AML-193 (cell line): ENCODE results near the gene PDZD4.

Source experiments
- DNase-seq, 2 experiments: peaks; one replicate each; lab custom pipeline; 2025; lab: John Stamatoyannopoulos, UW

Gene PDZD4, protein sequence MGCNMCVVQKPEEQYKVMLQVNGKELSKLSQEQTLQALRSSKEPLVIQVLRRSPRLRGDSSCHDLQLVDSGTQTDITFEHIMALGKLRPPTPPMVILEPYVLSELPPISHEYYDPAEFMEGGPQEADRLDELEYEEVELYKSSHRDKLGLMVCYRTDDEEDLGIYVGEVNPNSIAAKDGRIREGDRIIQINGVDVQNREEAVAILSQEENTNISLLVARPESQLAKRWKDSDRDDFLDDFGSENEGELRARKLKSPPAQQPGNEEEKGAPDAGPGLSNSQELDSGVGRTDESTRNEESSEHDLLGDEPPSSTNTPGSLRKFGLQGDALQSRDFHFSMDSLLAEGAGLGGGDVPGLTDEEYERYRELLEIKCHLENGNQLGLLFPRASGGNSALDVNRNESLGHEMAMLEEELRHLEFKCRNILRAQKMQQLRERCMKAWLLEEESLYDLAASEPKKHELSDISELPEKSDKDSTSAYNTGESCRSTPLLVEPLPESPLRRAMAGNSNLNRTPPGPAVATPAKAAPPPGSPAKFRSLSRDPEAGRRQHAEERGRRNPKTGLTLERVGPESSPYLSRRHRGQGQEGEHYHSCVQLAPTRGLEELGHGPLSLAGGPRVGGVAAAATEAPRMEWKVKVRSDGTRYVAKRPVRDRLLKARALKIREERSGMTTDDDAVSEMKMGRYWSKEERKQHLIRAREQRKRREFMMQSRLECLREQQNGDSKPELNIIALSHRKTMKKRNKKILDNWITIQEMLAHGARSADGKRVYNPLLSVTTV

GRCh38 chrX:153829799-153830639, at the start of gene PDZD4:
TSS of gene PDZD4 (minus strand) at chrX:153830544. CDS start at chrX:153830298, 246 bp downstream.
- no peak for DNase-seq

GRCh38 chrX:153879741-153880439, 49.5 kb upstream of the PDZD4 start:
- no peak for DNase-seq

- no peak for DNase-seq
These were observed 48.8 kb upstream of the PDZD4 start for GRCh38 chrX:153878969-153879653.

GRCh38 chrX:153878345-153878744, 48.0 kb upstream of the PDZD4 start:
- DNase-seq: no peak

DNA sequence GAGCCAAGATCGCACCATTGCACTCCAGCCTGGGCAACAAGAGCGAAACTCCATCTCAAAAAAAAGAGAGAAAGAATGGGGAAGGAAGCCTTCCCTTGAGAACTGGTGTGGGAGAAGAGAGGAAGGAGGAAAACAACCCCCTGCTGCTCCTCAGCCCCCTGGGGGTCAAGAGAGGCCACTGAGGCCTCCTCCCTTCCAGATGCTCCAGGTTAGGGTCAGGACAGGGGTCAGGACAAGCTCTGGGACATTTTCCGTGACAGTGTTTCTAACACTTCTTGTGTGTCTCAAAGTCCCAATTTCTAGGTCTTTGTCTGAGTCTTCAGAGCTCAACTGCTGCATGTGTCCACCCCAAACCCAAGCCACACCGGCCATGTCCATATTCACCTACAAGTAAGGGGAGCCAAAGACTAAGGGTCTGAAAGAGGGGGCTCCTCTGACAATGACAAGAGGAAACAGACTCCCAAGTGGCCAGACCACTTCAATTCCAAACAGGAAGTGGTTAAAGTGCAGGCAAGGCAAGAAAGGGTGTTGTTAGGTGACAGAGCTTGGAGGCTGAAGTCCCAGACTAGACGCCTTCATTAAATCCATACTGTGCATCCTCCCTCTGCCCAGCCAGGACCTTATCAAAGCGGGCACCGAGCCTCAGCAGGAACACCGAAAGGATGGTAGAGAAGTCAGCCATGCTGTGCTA, 47.4 kb upstream of the PDZD4 start:
- no peak for DNase-seq

GRCh38 chrX:153876112-153876491, 45.8 kb upstream of the PDZD4 start:
- DNase-seq: no peak

DNA sequence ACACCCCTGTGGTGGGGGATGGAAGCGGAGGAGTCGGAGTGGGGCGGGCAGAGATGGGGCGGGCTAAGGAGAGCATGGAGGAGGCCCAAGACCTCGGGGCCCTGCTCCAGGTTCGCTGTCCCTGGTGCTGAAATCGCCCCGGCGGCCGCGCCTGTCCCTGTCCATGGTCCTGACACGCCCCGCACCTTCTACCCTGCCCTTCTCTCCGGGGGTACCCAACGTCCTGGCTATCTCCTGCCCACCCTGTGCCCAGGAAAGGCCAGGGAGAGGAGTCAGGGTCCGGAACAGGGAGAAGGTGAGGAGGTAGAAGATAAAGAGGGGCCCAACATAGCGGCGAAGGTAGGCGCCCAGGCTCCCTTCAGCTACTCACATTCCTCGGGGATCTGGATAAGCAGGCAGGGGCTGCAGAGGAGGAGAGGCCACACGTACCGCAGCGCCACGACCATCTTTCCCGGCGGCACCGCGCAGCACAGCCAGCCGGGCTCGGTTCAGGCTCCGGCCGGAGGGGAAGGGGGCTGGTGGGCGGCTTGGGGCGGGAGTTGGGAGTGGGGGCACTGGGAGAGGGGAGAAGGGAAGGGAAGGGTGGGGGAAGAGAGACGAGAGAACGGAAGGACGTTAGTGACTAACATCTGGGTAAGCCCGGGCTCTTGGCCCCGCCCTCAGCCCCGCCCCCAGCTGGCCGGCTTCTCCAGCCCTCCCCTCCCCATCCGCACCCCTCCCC, 45.2 kb upstream of the PDZD4 start:
- DNase-seq: peak; percentile 1 to 4

DNA sequence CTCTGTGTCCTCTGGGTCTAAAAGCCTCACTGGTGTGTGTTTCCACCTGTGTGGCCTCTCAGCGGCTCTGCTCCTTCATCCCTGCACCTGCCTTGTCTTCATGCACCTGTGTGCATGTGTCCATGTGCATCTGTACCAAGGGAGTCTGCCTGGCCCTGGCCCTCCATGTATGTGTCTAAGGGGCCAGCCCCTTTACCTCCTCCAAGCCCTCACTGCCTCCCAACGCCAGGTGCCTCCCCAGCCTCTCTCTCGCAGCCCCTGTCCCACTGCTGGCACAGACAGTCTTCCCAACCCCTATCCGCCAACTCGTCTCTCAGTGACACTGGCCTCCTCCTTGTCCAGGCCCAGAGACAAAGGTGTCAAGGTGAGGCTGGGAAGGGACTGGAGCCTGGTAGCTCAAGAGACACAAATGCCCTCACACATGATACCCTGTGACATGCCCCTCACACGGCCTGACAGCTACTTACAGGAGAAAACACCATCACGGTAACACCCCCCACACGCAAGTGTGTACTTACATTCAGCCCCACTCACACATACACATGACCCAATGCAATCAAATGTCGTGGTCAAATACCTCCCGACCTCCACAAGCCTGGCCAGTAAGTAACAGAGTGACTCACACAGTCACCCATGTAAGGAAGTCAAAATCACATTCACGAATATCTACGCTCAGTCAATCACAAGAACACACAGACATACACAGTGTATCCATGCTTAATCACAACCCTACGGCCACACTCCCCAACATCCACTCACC, 44.2 kb upstream of the PDZD4 start:
- DNase-seq: no peak

DNA sequence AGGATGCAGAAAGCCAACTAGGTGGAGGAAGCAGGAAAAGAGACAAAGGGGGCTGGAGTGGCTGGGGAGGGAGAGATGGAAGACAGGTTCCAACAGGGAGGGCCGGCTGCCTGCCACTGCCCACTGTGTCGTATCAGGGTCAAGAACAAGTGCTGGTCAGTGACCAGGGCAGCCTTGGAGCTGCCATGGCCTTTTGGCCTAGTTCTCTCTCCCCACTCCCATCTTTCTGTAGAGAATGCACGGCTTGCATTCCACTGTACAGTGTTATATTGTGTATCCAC, 43.7 kb upstream of the PDZD4 start:
- no peak for DNase-seq

DNA sequence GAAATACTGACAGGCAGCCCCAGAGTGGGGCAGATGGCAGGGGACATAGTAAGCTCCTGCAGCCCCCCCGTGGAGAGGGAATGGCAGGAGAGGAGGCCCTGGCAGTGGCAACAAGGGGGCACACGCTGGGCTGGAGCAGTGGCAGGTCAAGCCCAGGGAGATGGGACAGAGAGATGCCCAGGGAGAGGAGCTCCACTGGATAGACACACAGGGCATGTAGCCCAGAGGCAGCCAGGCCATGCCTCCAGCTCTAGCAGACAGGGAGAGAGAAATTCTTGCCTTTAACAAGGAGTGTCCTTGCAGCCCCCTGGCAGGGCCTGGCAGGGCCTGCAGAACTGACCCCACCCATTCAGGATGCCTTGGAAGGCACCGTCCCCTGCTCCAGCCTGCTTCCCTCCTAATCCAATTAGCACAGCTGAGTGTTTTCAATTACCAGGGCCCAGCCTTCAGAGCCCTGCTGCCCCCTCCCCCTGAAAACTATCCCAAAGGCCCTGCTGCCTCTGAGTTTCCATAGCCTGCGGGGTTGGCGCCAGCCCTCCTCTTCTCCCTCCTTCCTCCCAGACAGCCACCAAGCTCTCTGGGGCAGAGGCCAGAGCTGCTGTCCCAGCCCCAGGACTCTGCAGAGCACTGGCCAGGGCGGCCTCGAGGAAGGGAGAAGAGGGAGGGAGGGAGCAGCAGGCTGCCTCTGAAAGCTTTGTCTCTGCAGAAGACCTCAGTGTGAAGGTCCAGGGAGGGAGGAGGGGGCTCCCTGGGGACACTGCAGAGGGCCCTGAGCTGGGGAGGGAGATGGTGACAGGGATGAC, 43.1 kb upstream of the PDZD4 start:
- no peak for DNase-seq

GRCh38 chrX:153871946-153872878, 41.9 kb upstream of the PDZD4 start:
- DNase-seq: no peak

- DNase-seq: no peak
These were observed 41.1 kb upstream of the PDZD4 start for GRCh38 chrX:153871451-153871850.

DNA sequence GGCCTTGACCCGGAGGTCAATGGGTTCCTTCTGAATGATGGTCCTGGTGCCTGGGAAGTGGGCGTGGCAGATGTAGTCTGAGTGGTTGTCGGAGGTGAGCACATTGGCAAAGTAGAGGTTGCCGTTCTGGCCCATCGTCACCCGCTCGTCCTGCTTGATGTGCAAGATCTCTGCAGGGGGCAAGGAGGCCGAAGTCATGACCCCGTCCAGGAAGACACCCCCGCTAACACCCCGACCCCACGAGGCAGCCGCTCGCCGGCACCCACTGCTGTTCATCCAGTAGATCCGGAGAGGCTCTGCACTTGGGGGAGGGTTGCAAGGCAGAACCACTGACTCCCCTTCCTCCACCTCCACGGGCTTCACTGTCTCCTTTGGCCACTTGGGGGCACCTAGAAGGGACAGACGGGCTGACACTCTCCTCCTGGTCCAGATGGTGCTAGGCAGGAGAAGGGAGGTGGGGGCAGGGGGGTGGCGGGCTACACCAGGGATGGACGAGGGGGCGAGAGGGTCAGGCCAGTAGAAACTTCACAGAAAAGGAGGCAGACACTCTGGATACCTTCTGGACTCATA, 40.5 kb upstream of the PDZD4 start:
- DNase-seq: no peak

- DNase-seq: no peak
These were observed 39.9 kb upstream of the PDZD4 start for GRCh38 chrX:153870288-153870690.

- no peak for DNase-seq
These were observed 39.3 kb upstream of the PDZD4 start for GRCh38 chrX:153869473-153870287.
